Spleen (tissue), 11 donors: Measurements from ENCODE around the gene LY86. TPM values are rescaled to one million over a fixed set of nuclear protein-coding genes. Genes with fewer than 3 reads are reported as not detected.

Experiments
- DNase-seq: peaks from one replicate; pipeline ENCODE4 v3.0.0-alpha.2; 2020
- H3K27ac ChIP-seq, 8 donors: fragments of 200-600 bp; sonication (generic) in 7 of 8; 1 replicate in 4 of 8; 2 replicates in 4 of 8; pipeline versions ENCODE4 v1.5.0 to v1.8.0; 2016 to 2021; ENCODE audit warnings: inconsistent platforms in 4 of 8, mild to moderate bottlenecking in 4 of 8, moderate library complexity in 1 of 8
- H3K27me3 ChIP-seq, 7 donors: fragments of 200-600 bp; sonication (generic) in 6 of 7; replicated peaks in 1 of 7; 1 replicate in 4 of 7; 2 replicates in 3 of 7; pipeline versions ENCODE4 v1.5.0 to v1.8.0; 2016 to 2021; ENCODE audit warnings: inconsistent platforms in 3 of 7, mild to moderate bottlenecking in 1 of 7
- H3K36me3 ChIP-seq, 6 donors: fragments of 200-600 bp; sonication (generic) in 5 of 6; 1 replicate in 4 of 6; 2 replicates in 2 of 6; pipeline versions ENCODE4 v1.5.0 to v1.8.0; 2016 to 2021; ENCODE audit warnings: inconsistent platforms in 2 of 6
- H3K4me1 ChIP-seq, 6 donors: fragments of 200-600 bp; sonication (generic) in 5 of 6; 1 replicate in 3 of 6; 2 replicates in 3 of 6; pipeline versions ENCODE4 v1.5.0 to v1.8.0; 2016 to 2021; ENCODE audit warnings: inconsistent platforms in 3 of 6
- H3K4me3 ChIP-seq, 8 donors: fragments of 200-600 bp; sonication (generic) in 7 of 8; 1 replicate in 4 of 8; 2 replicates in 4 of 8; pipeline versions ENCODE4 v1.5.0 to v1.8.0; 2016 to 2021; ENCODE audit warnings: inconsistent platforms in 4 of 8, mild to moderate bottlenecking in 4 of 8, moderate library complexity in 2 of 8
- H3K9me3 ChIP-seq, 8 donors: fragments of 200-600 bp; sonication (generic) in 7 of 8; 1 replicate in 4 of 8; 2 replicates in 4 of 8; pipeline versions ENCODE4 v1.5.0 to v1.8.0; 2016 to 2021; ENCODE audit warnings: inconsistent platforms in 4 of 8
- CTCF ChIP-seq, 11 experiments: fragments of 200-600 bp in 7 of 11; fragments of 450-650 bp in 4 of 11; sonication (generic) in 4 of 11; IDR thresholded peaks in 8 of 11; conservative IDR thresholded peaks in 3 of 11; 1 replicate in 7 of 11; 2 replicates in 4 of 11; pipeline versions ENCODE4 v1.4.0 to v1.8.0; 2016 to 2021; ENCODE audit warnings: antibody characterized with exemption in 11 of 11, inconsistent platforms in 4 of 11, mild to moderate bottlenecking in 1 of 11
- POLR2A ChIP-seq, 3 donors: fragments of 450-650 bp; IDR thresholded peaks; one replicate each; pipeline ENCODE4 v1.5.1; 2017; ENCODE audit warnings: antibody characterized with exemption in 3 of 3, mild to moderate bottlenecking in 1 of 3
- POLR2AphosphoS5 ChIP-seq, 3 donors: sonication (generic); formaldehyde crosslinking; IDR thresholded peaks; one replicate each; pipeline ENCODE4 v1.5.1; 2017; ENCODE audit warnings: antibody characterized with exemption in 3 of 3
- WGBS, 5 donors: extraction: QIAGEN DNeasy Blood & Tissue Kit in 3 of 5; methylation state at CpG; one replicate each; pipeline versions ENCODE4 v1.1.5 to v1.1.7; 2013 to 2018; 5-methylcytosine and 5-hydroxymethylcytosine counted together
- intact Hi-C: fragments of 100-400 bp; cut with DNase I; formaldehyde crosslinking; loops from one replicate; pipeline ENCODE4 v1.15.0; 2023; ENCODE audit warnings: low total_unique reads
- polyA plus RNA-seq, 3 donors: library from polyadenylated mRNA; stranded (reverse); fragments of 200-250 nt; gene quantifications; one replicate each; pipeline ENCODE4 v1.2.1, GENCODE V29; 2013
- total RNA-seq, 7 donors: library from RNA; depleted of rRNA in 3 of 7; stranded (reverse); fragments of >200 nt in 3 of 7; fragmentation: NEBNext Ultra II Directional in 4 of 7; extraction: Animal tissue kit (Norgen Biotek cat#: 25700) in 4 of 7; gene quantifications; one replicate each; pipeline versions ENCODE4 v1.1.0 to v1.2.1, GENCODE V29; 2016 to 2021
- donor health status: healthy with polysubstance abuse.
- donor health status: DM: no; HTN: no; CAD: no; lungs with moderate emphysema.
- donor health status: DM: no; HTN: no; CAD: no.
- donor health status: Bipolar disorder and iron deficiency.
- donor health status: healthy.
- donor health status: DM: no; HTN: no; CAD: no.
- donor health status: DM: yes; HTN: yes; CAD: no.

The LY86 gene
- total and polyA plus RNA-seq, 10 donors = 31.7 to 145 (median 70.2) TPM

- Histone ChIP-seq H3K27ac (peak overlapping the region in 4 of 8 donors; percentile 87 to 91 (median 90)), H3K36me3 (no peaks in the 10 kb centered on the region), H3K9me3 (no peaks in the 10 kb centered on the region), H3K27me3 (no peaks in the 10 kb centered on the region), H3K4me3 (no peak overlapping the region), H3K4me1 (peaks cover 30 to 91% (median 69%) of the 10 kb centered on the region in 6 donors)
- 54 to 81% (median 73%) methylated on average over 5 of the region's 5 CpGs for WGBS, 5 donors
- no peak for TF ChIP-seq POLR2AphosphoS5 (IDR thresholded peaks at IDR 0.05)
- TF ChIP-seq POLR2A (IDR thresholded peaks at IDR 0.05) = no peak
- no peak for TF ChIP-seq CTCF (IDR thresholded peaks at IDR 0.05 in 8 of 11, conservative IDR thresholded peaks at IDR 0.05 in 3 of 11)
- intact Hi-C loops = no loop called here
- DNase-seq = no peak
Observed at GRCh38 chr6:6593867-6594468, 5.4 kb downstream of the LY86 start.

GRCh38 chr6:6595025-6595424 is 6.5 kb downstream of the LY86 start:
- TF ChIP-seq CTCF (IDR thresholded peaks at IDR 0.05 in 8 of 11, conservative IDR thresholded peaks at IDR 0.05 in 3 of 11) (no peak), POLR2AphosphoS5 (IDR thresholded peaks at IDR 0.05) (no peak), POLR2A (IDR thresholded peaks at IDR 0.05) (no peak)
- Histone ChIP-seq H3K36me3 (no peaks in the 10 kb centered on the region), H3K4me3 (no peak overlapping the region), H3K27me3 (no peaks in the 10 kb centered on the region), H3K4me1 (peaks cover 29 to 91% (median 72%) of the 10 kb centered on the region in 6 donors), H3K27ac (peak overlapping the region in 1 of 8 donors; percentile 91), H3K9me3 (no peaks in the 10 kb centered on the region)
- DNase-seq = no peak
- 92 to 96% (median 95%) methylated on average over 3 of the region's 3 CpGs for WGBS, 5 donors
- intact Hi-C loops = no loop called here

GRCh38 chr6:6595952-6596351 is 7.4 kb downstream of the LY86 start:
- Histone ChIP-seq H3K27ac (peak overlapping the region in 5 of 8 donors; percentile 0 to 64 (median 50)), H3K4me1 (peaks cover 27 to 84% (median 64%) of the 10 kb centered on the region in 6 donors)
- 81 to 88% (median 84%) methylated on average over 3 of the region's 3 CpGs for WGBS, 5 donors

More at GRCh38 chr6:6595952-6596351, 7.4 kb downstream of the LY86 start:
- no peaks in the 10 kb centered on the region for H3K27me3 ChIP-seq
- no peak for TF ChIP-seq POLR2AphosphoS5 (IDR thresholded peaks at IDR 0.05)
- no peak for TF ChIP-seq POLR2A (IDR thresholded peaks at IDR 0.05)
- no peak for TF ChIP-seq CTCF (IDR thresholded peaks at IDR 0.05 in 8 of 11, conservative IDR thresholded peaks at IDR 0.05 in 3 of 11)
- DNase-seq = no peak
- no peak overlapping the region for H3K4me3 ChIP-seq
- no peaks in the 10 kb centered on the region for H3K9me3 ChIP-seq
- intact Hi-C loops = no loop called here
- H3K36me3 ChIP-seq = peaks cover 0 to 5% (median 0%) of the 10 kb centered on the region in 6 donors
